ENCODE data around the gene GAS7. TPM values are rescaled to one million over a fixed set of nuclear protein-coding genes. Genes with fewer than 3 reads are reported as not detected.
"Not testable (repeated sequence)": the region's sequence is repeated elsewhere in the genome, so short reads cannot be mapped to it uniquely, and the experiment has no call there.

Gene GAS7
- total RNA-seq, 1 donor from 2014 or later = 0.20 TPM

GRCh38 chr17:10111907-10112452, 86.4 kb downstream of the GAS7 start:
- DNase-seq (ENCODE audit: low read depth) = no peak

GRCh38 chr17:10109146-10109545, 89.3 kb downstream of the GAS7 start:
- DNase-seq (ENCODE audit: low read depth) = no peak

- no peak for DNase-seq (ENCODE audit: low read depth)
Measured at GRCh38 chr17:10107316-10108165, 90.9 kb downstream of the GAS7 start.

- no peak for DNase-seq (ENCODE audit: low read depth)
Measured at GRCh38 chr17:10106067-10106466, 92.3 kb downstream of the GAS7 start.

GRCh38 chr17:10105513-10106001, 92.8 kb downstream of the GAS7 start:
- no peak for DNase-seq (ENCODE audit: low read depth)

GRCh38 chr17:10103712-10104111, 94.7 kb downstream of the GAS7 start:
- DNase-seq (ENCODE audit: low read depth) = no peak

GRCh38 chr17:10102817-10103216, 95.6 kb downstream of the GAS7 start:
- DNase-seq (ENCODE audit: low read depth) = no peak

GRCh38 chr17:10099051-10099571, 99.3 kb downstream of the GAS7 start:
- no peak for DNase-seq (ENCODE audit: low read depth)

GRCh38 chr17:10096596-10096995, 101.8 kb downstream of the GAS7 start:
- DNase-seq (ENCODE audit: low read depth) = no peak

GRCh38 chr17:10095295-10095694, 103.1 kb downstream of the GAS7 start:
- DNase-seq (ENCODE audit: low read depth) = not testable (repeated sequence)

GRCh38 chr17:10094797-10095196, 103.6 kb downstream of the GAS7 start:
- DNase-seq (ENCODE audit: low read depth) = no peak

GRCh38 chr17:10092595-10092994, 105.8 kb downstream of the GAS7 start:
- no peak for DNase-seq (ENCODE audit: low read depth)

- DNase-seq (ENCODE audit: low read depth) = no peak
Measured at GRCh38 chr17:10091046-10091445, 107.4 kb downstream of the GAS7 start.

- no peak for DNase-seq (ENCODE audit: low read depth)
Measured at GRCh38 chr17:10089196-10089804, 109.1 kb downstream of the GAS7 start.

- DNase-seq (ENCODE audit: low read depth) = no peak
Measured at GRCh38 chr17:10088444-10088843, 110.0 kb downstream of the GAS7 start.

GRCh38 chr17:10087355-10087754, 111.1 kb downstream of the GAS7 start:
- no peak for DNase-seq (ENCODE audit: low read depth)

GRCh38 chr17:10083864-10084263, 114.5 kb downstream of the GAS7 start:
- no peak for DNase-seq (ENCODE audit: low read depth)

GRCh38 chr17:10082795-10083194, 115.6 kb downstream of the GAS7 start:
- no peak for DNase-seq (ENCODE audit: low read depth)

- no peak for DNase-seq (ENCODE audit: low read depth)
Measured at GRCh38 chr17:10081571-10082169, 116.7 kb downstream of the GAS7 start.

GRCh38 chr17:10077561-10078299, 120.7 kb downstream of the GAS7 start:
- no peak for DNase-seq (ENCODE audit: low read depth)

- no peak for DNase-seq (ENCODE audit: low read depth)
Measured at GRCh38 chr17:10075919-10076318, 122.5 kb downstream of the GAS7 start.

- no peak for DNase-seq (ENCODE audit: low read depth)
Measured at GRCh38 chr17:10073941-10074340, 124.5 kb downstream of the GAS7 start.

All from renal cortical epithelial cell (primary cell).